Neural progenitor cell (in vitro differentiated cells): Measurements from ENCODE around the gene PSG6.
"Not testable (repeated sequence)": the region's sequence is repeated elsewhere in the genome, so short reads cannot be mapped to it uniquely, and the experiment has no call there.

Experiments used
- CTCF ChIP-seq: fragments of 200-600 bp; sonication (generic); IDR thresholded peaks from 2 replicates; pipeline ENCODE4 v1.5.1; 2017; ENCODE audit warnings: antibody characterized with exemption, mild to moderate bottlenecking
- EZH2 ChIP-seq: fragments of 200-600 bp; sonication (generic); IDR thresholded peaks from 2 replicates; pipeline ENCODE4 v1.6.1; 2017; ENCODE audit warnings: antibody characterized with exemption, mild to moderate bottlenecking, moderate library complexity

DNA sequence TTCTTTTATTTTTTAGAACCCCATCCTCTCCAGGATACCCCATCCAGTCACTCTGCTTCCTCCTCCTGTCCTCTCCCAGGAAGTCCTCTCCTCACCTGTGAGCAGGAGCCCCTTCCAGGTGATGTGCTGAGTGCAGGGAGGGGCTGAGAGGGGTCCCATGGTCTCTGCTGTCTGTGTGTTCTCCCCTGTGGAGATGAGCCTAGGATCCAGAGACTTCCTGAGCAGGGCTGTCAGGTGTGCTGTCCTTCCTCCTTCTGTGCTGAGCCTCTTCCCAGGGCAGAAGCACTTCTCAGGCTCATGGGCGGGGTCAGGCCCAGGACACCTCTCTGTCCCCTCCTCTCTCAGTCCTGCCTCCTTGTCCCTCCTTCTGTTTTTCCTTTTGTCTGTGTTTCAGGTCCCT is at the start of gene PSG6:
- TF ChIP-seq CTCF, EZH2: not testable (repeated sequence)
